GM10847 (cell line): ENCODE results near the gene NAT9.

Experiments used
- POLR2A ChIP-seq: IDR thresholded peaks from 2 replicates; pipeline ENCODE4 v1.6.1; 2011; ENCODE audit not compliant: insufficient read length; ENCODE audit errors: extremely low read depth

The NAT9 gene

GRCh38 chr17:74740173-74740572, 36.0 kb downstream of the NAT9 start:
- TF ChIP-seq POLR2A, result no peak

GRCh38 chr17:74739227-74739831, 36.8 kb downstream of the NAT9 start:
- no peak for TF ChIP-seq POLR2A

GRCh38 chr17:74738051-74738996, 37.8 kb downstream of the NAT9 start:
- TF ChIP-seq POLR2A, result peak; percentile 51

- TF ChIP-seq POLR2A, result no peak
Observed at GRCh38 chr17:74737299-74738050, 38.7 kb downstream of the NAT9 start.

- TF ChIP-seq POLR2A, result no peak
Observed at GRCh38 chr17:74736513-74737298, 39.4 kb downstream of the NAT9 start, which contains the start of gene RAB37. Gene RAB37 (plus strand): TSS chr17:74737256. CDS start chr17:74737273, 17 bp downstream.

- no peak for TF ChIP-seq POLR2A
Observed at GRCh38 chr17:74734256-74734655, 41.9 kb downstream of the NAT9 start.

- TF ChIP-seq POLR2A, result no peak
Observed at GRCh38 chr17:74733365-74734122, 42.6 kb downstream of the NAT9 start.

- TF ChIP-seq POLR2A, result no peak
Observed at GRCh38 chr17:74732042-74732867, 43.9 kb downstream of the NAT9 start.

GRCh38 chr17:74731347-74731605, 44.9 kb downstream of the NAT9 start:
- no peak for TF ChIP-seq POLR2A

- no peak for TF ChIP-seq POLR2A
Observed at GRCh38 chr17:74730491-74731346, 45.4 kb downstream of the NAT9 start.

GRCh38 chr17:74729866-74730265, 46.3 kb downstream of the NAT9 start:
- TF ChIP-seq POLR2A, result no peak

GRCh38 chr17:74729368-74729767, 46.8 kb downstream of the NAT9 start:
- TF ChIP-seq POLR2A, result no peak

- no peak for TF ChIP-seq POLR2A
Observed at GRCh38 chr17:74728702-74729075, 47.5 kb downstream of the NAT9 start.
